Activated CD4-positive, alpha-beta T cell treated with anti-CD3 and anti-CD28 coated beads, Interleukin-2, amount 50 U/mL, for 24 hours (primary cell): ENCODE results near the gene KDM2A.
"Not testable (repeated sequence)": the region's sequence is repeated elsewhere in the genome, so short reads cannot be mapped to it uniquely, and the experiment has no call there.

Experiments used
- DNase-seq, 2 donors: peaks; one replicate each; pipeline ENCODE4 v3.0.0-alpha.2; 2020; ENCODE audit warnings: low read depth in 1 of 2, low spot score in 1 of 2

The KDM2A gene

GRCh38 chr11:67167091-67167490 is 48.0 kb downstream of the KDM2A start:
- no peak for DNase-seq

GRCh38 chr11:67167719-67168118 is 48.7 kb downstream of the KDM2A start:
- no peak for DNase-seq

GRCh38 chr11:67168911-67169310 is 49.8 kb downstream of the KDM2A start:
- DNase-seq = not testable (repeated sequence)

GRCh38 chr11:67174311-67174710 is 55.2 kb downstream of the KDM2A start:
- DNase-seq = no peak

DNA sequence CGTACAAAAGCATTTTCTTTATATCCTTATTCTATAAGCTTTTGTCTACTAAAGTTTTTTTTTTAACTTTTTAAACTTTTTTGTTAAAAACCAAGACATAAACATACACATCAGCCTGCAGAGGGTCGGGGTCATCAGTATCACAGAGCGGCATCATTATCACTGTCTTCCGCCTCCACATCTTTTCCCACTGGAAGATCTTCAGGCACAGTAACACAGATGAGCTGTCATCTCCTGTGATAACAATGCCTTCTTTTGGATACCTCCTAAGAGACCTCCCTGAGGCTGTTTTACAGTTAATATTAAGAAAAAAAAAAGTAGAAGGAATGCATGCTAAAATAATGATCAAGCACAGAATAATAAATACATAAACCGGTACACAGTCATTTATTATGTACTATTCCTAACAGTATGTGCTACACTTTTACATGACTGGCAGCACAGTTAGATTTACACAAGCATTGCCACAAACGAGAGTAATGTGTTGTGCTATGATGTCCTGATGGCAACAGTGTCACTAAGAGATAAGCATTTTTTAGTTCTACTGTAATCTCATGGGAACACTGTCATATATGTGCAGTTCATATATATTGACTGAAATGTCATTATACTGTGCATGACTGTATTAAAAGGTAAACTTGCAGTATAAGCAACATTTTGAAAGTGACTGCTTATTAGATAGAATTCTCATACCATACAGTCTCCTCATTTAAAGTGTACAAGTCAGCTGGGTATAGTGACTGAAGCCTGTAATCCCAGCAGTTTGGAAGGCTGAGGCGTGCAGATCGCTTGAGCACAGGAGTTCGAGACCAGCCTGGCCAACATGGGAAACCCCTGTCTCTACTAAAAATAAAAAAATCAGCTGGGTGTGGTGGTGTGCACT is 58.6 kb downstream of the KDM2A start:
- DNase-seq = no peak

- no peak for DNase-seq
Observed at GRCh38 chr11:67178421-67178820, 59.4 kb downstream of the KDM2A start.

DNA sequence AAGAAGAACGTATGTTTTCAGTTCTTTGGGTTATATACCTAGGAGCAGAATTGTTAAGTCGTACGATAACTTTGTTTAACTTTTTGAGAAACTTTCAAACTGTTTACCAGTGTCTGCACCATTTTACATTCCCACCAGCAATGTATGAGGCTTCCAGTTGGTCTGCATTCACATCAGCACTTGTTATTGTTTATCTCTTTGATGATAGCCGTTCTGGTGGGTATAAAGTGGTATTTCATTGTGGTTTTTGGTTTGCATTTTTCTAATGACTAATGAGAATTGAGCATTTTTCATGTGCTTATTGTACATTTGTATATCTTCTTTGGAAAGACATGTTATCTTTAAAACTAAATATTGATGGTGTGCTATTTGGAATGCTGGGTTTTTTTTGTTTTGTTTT is 59.8 kb downstream of the KDM2A start:
- no peak for DNase-seq

DNA sequence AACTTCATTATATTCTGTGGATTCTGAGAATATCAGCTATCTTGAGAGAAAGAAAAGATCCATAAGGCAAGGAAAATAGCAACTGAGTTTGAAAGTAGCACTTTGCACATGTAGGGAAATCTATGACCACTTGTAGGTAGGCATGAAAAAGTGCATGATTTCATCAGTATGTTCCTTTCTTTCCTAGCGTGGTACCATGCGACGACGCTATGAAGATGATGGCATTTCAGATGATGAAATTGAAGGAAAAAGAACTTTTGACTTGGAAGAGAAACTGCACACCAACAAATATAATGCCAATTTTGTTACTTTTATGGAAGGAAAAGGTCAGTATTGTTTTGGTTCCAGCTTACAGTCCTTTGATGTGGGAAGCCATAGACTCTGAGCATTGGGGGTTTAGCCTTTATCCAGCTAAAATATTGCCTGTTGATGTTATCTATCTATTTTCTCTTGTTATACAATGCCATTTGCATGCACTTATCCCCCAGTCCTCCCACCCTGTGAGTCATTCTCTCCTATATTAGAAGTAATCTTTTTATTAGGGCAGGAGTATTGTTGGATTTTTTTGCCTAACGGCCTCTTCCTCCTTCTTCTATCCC is 60.9 kb downstream of the KDM2A start:
- DNase-seq = no peak

DNA sequence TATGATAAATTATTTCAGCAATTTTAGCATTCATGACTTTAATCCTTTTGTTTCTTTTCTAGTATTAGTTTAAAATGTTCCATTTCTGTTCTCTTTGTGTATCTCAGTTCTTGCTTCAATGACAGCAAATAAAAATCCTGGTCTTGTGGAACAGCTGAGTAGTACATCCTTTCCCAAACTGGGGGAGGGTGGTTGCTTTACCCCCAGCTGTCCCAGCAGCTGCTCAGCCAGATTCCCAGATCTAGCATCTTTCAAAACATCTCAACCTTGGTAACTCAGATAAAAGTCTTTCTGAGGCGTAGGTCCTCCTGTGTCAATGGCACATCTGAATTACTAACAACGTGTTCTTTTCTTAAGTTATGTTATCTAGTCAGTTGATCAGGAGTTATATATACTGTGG is 75.0 kb downstream of the KDM2A start:
- DNase-seq = no peak

GRCh38 chr11:67195971-67196456 is 77.0 kb downstream of the KDM2A start:
- DNase-seq = no peak

DNA sequence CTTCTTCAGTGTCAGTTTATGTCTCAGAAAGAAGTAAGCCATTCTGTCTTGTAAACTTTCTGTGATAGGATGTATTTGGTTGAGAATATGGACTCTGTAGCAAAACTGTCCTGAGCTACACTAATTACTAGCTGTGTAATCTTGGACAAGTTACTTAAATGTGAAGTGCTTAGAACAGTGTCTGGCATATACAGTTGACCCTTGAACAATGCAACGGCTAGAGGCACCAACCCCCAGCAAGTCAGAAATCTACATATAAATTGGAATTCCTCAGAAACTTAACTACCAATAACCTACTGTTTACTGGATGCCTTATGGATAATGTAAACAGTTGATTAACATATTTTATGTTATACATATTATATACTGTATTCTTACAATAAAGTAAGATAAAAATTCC is 78.5 kb downstream of the KDM2A start:
- no peak for DNase-seq

- not testable (repeated sequence) for DNase-seq
Observed at GRCh38 chr11:67198781-67199180, 79.7 kb downstream of the KDM2A start.

DNA sequence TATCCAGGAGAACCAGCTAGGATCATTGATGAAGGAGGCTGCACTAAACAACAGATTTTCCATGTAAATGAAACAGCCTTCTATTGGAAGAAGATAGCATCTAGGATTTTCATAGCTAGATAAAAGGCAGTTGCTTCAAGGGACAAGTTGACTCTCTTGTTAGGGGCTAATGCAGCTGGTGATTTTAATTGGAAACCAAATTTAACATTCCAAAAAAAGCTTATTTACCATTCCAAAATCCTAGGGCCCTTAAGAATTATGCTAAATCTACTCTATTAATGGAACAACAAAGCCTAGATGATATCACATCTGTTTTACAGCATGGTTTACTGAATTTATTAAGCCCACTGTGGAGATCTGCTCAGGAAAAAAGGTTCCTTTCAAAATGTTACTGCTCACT is 80.7 kb downstream of the KDM2A start:
- DNase-seq = no peak

DNA sequence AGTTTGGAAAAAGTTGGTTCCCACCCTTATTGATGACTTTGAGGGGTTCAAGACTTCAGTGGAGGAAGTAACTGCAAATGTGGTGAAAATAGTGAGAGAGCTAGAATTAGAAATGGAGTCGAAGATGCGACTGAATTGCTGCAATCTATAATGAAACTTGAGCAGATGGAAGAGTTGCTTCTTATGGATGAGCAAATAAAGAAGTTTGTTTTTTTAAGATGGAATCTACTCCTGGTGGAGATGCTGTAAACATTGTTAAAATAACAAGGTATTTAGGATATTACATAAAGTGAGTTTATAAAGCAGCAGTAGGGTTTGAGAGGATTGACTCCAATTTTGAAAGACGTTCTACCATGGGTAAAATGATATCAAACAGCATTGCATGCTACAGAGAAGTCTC is 83.0 kb downstream of the KDM2A start:
- no peak for DNase-seq

DNA sequence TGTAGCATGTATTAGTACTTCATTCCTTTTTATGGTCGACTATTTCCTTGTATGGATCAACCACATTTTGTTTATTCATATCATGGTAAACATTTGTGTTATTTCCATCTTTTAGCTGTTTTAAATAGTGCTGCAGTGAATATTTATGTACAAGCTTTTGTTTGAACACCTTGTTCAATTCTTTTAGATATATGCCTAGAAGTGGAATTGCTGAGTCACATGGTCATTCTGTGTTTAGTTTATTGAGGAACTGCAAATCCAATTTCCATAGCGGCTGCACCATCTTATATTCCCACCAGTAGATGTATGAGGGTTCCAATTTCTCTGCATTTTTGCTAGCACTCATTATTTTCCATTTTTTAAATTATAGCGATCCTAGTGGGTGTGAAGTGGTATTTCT is 85.8 kb downstream of the KDM2A start:
- no peak for DNase-seq

DNA sequence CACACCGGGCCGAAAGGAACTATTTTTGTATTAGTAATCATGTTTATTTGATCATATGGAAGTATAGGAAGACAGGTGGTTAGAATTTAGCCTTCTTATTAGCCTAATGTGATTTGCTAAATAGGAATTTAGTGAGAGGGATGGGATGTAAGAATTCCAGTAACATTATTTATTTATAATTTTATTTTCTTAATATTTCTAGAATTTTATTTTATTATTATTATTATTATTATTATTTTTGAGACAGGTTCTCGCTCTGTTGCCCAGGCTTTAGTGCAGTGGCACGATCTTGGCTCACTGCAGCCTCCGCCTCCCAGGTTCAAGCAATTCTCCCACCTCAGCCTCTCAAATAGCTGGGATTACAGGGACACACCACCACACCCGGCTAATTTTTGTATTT is 90.2 kb downstream of the KDM2A start:
- not testable (repeated sequence) for DNase-seq

DNA sequence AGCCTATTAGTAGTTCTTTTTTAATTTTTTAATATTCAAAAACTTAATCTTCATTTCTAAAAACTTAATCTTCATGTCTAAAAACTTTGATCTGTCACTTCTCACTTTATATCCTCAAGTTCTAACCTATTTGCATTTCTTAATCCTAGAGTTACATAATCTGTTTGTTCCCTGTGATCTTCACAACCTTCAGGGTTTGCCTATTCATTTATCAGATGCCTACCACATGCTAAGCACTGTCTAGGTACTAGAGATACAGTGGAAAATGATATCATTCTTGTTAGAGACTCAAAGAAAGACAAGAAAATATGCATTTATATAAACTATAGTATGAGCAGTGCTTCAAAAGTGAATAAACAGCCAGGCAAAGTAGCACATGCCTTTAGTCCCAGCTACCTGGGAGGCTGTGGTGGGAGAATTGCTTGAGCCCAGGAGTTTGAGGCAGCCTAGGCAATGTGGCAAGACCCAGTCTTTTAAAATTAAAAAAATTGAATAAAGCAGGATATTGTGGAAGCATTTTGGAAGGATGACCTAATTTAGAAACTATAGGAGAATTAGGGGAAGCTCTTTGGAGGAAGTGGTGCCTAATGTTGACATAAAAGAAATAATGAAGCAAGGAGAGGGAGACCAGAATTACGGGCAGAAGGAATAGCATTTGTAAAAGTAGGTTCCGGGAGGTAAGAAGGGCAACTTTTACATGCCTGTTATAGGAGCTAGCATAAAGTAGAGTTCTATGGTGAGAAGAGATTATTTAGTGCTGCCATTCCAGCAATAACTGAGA is 92.8 kb downstream of the KDM2A start:
- no peak for DNase-seq

DNA sequence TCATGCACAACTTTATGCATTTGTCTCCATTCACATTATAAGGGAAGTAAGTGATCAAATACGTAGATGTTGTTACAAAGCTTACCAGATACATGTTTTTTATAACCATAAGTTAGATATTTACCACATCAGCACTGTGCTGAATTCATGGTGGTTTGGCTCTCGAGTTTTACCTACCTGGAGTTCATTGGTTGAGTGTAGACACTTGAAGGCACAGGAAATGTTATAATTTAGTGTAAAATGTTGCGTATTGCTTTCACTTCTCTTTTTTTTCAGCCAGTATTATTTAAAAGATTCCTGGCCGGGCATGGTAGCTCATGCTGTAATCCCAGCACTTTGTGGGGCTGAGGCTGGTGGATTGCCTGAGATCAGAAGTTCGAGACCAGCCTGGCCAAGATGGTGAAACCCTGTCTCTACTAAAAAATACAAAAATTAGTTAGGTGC is 94.1 kb downstream of the KDM2A start:
- DNase-seq = no peak

DNA sequence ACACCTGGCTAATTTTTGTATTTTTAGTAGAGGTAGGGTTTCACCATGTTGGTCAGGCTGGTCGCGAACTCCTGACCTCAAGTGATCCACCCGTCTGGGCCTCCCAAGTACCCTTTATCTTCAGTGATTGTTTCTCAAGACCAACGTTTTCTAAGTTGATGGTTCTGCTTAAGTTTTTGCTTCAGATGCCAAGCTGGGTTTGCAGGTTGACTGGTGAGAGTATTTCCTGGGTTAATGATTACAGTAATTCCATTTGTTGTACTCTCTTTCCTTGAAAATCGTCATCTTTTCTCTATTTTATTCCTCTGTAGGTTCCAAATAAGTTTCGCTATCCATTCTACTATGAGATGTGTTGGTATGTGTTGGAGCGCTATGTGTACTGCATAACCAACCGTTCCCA is 108.7 kb downstream of the KDM2A start:
- DNase-seq = no peak

GRCh38 chr11:67230406-67230805 is 111.3 kb downstream of the KDM2A start:
- no peak for DNase-seq

- no peak for DNase-seq
Observed at GRCh38 chr11:67230886-67231285, 111.8 kb downstream of the KDM2A start.
